Left lung (tissue), 10 donors: Measurements from ENCODE around the gene TIAL1. TPM values are rescaled to one million over a fixed set of nuclear protein-coding genes. Genes with fewer than 3 reads are reported as not detected.
A peak's percentile ranks its signal among the peaks of the same experiment; 100 is the strongest.

ENCODE experiments used
- ATAC-seq: fragments of 200-7000 bp; cut with Tn5 transposase; one replicate; pipeline ENCODE4 v1.9.1; 2020; ENCODE audit warnings: moderate library complexity
- DNase-seq, 4 donors: peaks; one replicate each; pipeline ENCODE4 v3.0.0-alpha.2; 2013 to 2020
- H3K27ac ChIP-seq, 2 donors: fragments of 200-600 bp; sonication (generic) in 1 of 2; one replicate each; pipeline versions ENCODE4 v1.5.0 to v1.8.0; 2020 to 2021
- H3K27me3 ChIP-seq, 2 donors: fragments of 200-600 bp; sonication (generic) in 1 of 2; one replicate each; pipeline versions ENCODE4 v1.5.0 to v1.8.0; 2020 to 2021
- H3K36me3 ChIP-seq, 2 donors: fragments of 200-600 bp; sonication (generic) in 1 of 2; one replicate each; pipeline versions ENCODE4 v1.5.0 to v1.8.0; 2020 to 2021
- H3K4me1 ChIP-seq, 2 donors: fragments of 200-600 bp; one replicate each; pipeline ENCODE4 v1.8.0; 2021
- H3K4me3 ChIP-seq, 2 donors: fragments of 200-600 bp; sonication (generic) in 1 of 2; one replicate each; pipeline versions ENCODE4 v1.5.0 to v1.8.0; 2020 to 2021; ENCODE audit warnings: mild to moderate bottlenecking in 1 of 2
- H3K9me3 ChIP-seq, 2 donors: fragments of 200-600 bp; sonication (generic) in 1 of 2; one replicate each; pipeline versions ENCODE4 v1.5.0 to v1.8.0; 2020 to 2021
- CTCF ChIP-seq, 2 donors: fragments of 200-600 bp; sonication (generic) in 1 of 2; IDR thresholded peaks; one replicate each; pipeline versions ENCODE4 v1.5.0 to v1.8.0; 2021; ENCODE audit warnings: antibody characterized with exemption in 2 of 2
- intact Hi-C, 2 donors: fragments of 100-400 bp; cut with DNase I; formaldehyde crosslinking; loops; one replicate each; pipeline versions ENCODE4 v1.11.2 to v1.14.2; 2022
- polyA plus RNA-seq, 6 donors: library from polyadenylated mRNA; unstranded; fragments of 120-200 nt; gene quantifications; one replicate each; pipeline ENCODE4 v1.2.1, GENCODE V29; 2013; ENCODE audit not compliant: insufficient read length in 6 of 6
- total RNA-seq, 2 donors: library from RNA; stranded (reverse); fragmentation: NEBNext Ultra II Directional; extraction: Animal tissue kit (Norgen Biotek cat#: 25700); gene quantifications; one replicate each; pipeline ENCODE4 v1.2.1, GENCODE V29; 2021
- donor health status: DM: no; HTN: yes; CAD: no.
- donor health status: DM: no; HTN: no; CAD: no.

The TIAL1 gene
- total and polyA plus RNA-seq, 8 donors = 101 to 214 (median 198) TPM

GRCh38 chr10:119637631-119638030 lies 40.9 kb upstream of the TIAL1 start:
- Histone ChIP-seq H3K4me1 (no peaks in the 10 kb centered on the region), H3K4me3 (no peak overlapping the region), H3K27me3 (no peaks in the 10 kb centered on the region), H3K9me3 (no peaks in the 10 kb centered on the region), H3K36me3 (no peaks in the 10 kb centered on the region), H3K27ac (no peak overlapping the region)
- intact Hi-C loops = no loop called here
- no peak for DNase-seq
- no peak for ATAC-seq
- no peak for TF ChIP-seq CTCF (IDR thresholded peaks at IDR 0.05)

- Histone ChIP-seq H3K9me3 (no peaks in the 10 kb centered on the region), H3K4me3 (no peak overlapping the region), H3K4me1 (no peaks in the 10 kb centered on the region), H3K27ac (no peak overlapping the region), H3K36me3 (no peaks in the 10 kb centered on the region), H3K27me3 (no peaks in the 10 kb centered on the region)
- ATAC-seq (peak; percentile 65), DNase-seq (no peak)
- no peak for TF ChIP-seq CTCF (IDR thresholded peaks at IDR 0.05)
- intact Hi-C loops = no loop called here
Observed at GRCh38 chr10:119634219-119634544, 37.4 kb upstream of the TIAL1 start.

- Histone ChIP-seq H3K4me1 (no peaks in the 10 kb centered on the region), H3K4me3 (no peak overlapping the region), H3K27ac (no peak overlapping the region), H3K36me3 (no peaks in the 10 kb centered on the region), H3K9me3 (no peaks in the 10 kb centered on the region), H3K27me3 (no peaks in the 10 kb centered on the region)
- intact Hi-C loops = no loop called here
- TF ChIP-seq CTCF (IDR thresholded peaks at IDR 0.05) = no peak
- DNase-seq (no peak), ATAC-seq (no peak)
Observed at GRCh38 chr10:119633538-119634218, 36.9 kb upstream of the TIAL1 start.

- H3K4me3 ChIP-seq = no peak overlapping the region
- intact Hi-C loops = no loop called here
- no peak for DNase-seq
- H3K9me3 ChIP-seq = no peaks in the 10 kb centered on the region
- H3K27ac ChIP-seq = no peak overlapping the region
- no peaks in the 10 kb centered on the region for H3K27me3 ChIP-seq
- no peaks in the 10 kb centered on the region for H3K36me3 ChIP-seq
- no peak for TF ChIP-seq CTCF (IDR thresholded peaks at IDR 0.05)
- ATAC-seq = no peak
- H3K4me1 ChIP-seq = no peaks in the 10 kb centered on the region
Observed at GRCh38 chr10:119630300-119630699, 33.5 kb upstream of the TIAL1 start.

- Histone ChIP-seq H3K4me3 (no peak overlapping the region), H3K9me3 (no peaks in the 10 kb centered on the region), H3K4me1 (no peaks in the 10 kb centered on the region), H3K27me3 (no peaks in the 10 kb centered on the region), H3K36me3 (no peaks in the 10 kb centered on the region), H3K27ac (no peak overlapping the region)
- intact Hi-C loops = no loop called here
- no peak for ATAC-seq
- no peak for TF ChIP-seq CTCF (IDR thresholded peaks at IDR 0.05)
- DNase-seq = no peak
Observed at GRCh38 chr10:119625570-119626280, 29.0 kb upstream of the TIAL1 start.
